GM11168 (cell line): ENCODE results near the gene NOS1.

Experiments
- in situ Hi-C: fragments of 300-500 bp; cut with MboI; formaldehyde crosslinking; loops from one replicate; pipeline ENCODE4 v1.12.0; 2022; ENCODE audit warnings: low sequenced_read_pairs; ENCODE audit not compliant: unreplicated experiment

NOS1 gene

GRCh38 chr12:117334855-117335587, 26.4 kb downstream of the NOS1 start:
- in situ Hi-C loops: no loop called here

- in situ Hi-C loops: no loop called here
Measured at GRCh38 chr12:117334051-117334450, 27.4 kb downstream of the NOS1 start.

- in situ Hi-C loops: no loop called here
Measured at GRCh38 chr12:117333331-117333881, 28.0 kb downstream of the NOS1 start.

DNA sequence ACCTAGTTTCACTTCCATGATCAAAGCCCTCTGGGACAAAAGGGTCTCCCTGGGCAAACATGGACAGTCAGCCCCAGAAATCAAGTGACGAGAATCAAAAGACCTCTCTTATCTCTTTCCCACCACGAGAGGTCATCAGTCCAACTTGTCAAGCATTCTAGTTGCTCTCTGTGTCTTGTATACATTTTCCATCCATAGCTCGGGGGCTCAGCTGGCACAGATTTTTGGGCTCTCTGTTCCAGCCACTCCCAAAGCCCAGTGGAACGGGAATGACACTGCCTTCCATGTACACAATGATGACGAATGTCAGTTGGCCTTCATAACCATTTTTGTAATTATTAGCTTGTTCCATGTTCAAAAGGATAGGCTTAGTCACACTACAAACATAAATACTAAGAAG, 29.7 kb downstream of the NOS1 start:
- in situ Hi-C loops: no loop called here

DNA sequence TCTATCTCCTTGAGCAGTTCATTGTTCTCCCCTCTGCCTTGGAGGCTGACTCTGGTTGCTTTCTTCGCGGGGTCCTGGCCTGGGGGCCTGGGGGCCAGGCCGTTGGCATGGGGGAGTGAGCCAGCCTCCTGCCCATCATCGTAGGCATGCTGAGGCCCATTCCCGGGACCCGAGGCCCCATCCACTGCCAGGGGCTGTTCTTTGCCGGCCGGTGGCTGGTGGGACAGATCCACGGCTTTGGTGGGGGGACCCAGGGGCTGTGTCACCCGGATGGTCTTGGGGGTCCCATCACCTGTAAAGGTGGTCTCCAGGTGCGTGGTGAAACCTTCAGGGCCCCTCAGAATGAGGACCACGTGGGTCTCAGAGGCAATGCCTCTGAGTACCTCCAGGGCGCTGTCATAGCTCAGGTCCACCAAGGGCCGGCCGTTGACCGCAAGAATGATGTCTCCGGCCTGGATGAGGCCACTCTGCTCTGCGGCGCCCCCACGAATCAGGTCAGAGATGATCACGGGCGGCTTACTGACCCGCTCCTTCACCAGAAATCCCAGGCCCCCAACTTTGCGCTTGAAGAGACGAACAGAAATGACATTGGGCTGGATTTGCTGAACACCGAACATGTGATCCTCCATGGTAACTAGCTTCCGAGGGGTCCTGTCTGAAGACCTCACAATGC, 30.8 kb downstream of the NOS1 start:
- in situ Hi-C loops: no loop called here

DNA sequence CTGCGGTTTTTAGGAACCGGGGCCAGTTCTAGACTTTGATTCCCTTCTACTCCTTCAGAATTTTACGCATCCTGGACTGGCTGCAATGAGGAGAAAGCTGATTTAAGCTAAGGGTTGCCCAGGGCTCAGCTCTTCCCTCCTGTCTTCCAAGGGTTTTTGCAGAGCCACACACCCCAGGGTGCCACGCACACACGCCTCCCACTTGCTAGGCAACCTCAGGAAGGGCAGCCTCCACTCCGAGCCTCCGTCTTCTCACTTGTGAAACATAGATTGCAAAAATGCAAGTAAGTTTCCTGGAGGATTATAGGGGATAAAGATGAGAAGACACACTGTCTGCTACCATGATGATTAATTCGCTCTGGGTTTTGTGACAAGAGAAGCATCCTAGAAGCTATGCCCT, 31.7 kb downstream of the NOS1 start:
- in situ Hi-C loops: no loop called here

GRCh38 chr12:117328556-117329100, 32.8 kb downstream of the NOS1 start:
- in situ Hi-C loops: no loop called here

DNA sequence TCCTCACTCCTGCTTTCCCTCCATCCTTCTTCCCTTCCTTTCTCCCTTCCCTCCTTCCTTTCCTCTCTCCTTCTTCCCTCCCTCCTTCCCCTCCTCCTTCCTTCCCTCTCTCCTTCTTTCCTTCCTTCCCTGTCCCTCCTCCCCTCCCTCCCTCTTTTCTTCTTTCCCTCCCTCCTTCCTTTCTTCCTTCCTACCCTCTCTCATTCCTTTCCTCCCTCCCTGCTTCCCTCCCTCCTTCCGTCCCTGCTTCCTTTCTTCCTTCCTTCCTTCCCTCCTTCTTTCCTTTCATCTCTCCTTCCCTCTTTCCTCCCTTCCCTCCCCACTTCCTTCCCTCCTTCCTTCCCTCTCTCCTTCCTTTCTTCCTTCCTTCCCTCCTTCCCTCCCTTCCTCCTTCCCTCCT, 39.0 kb downstream of the NOS1 start:
- in situ Hi-C loops: no loop called here

GRCh38 chr12:117321572-117321971, 39.9 kb downstream of the NOS1 start:
- in situ Hi-C loops: no loop called here

DNA sequence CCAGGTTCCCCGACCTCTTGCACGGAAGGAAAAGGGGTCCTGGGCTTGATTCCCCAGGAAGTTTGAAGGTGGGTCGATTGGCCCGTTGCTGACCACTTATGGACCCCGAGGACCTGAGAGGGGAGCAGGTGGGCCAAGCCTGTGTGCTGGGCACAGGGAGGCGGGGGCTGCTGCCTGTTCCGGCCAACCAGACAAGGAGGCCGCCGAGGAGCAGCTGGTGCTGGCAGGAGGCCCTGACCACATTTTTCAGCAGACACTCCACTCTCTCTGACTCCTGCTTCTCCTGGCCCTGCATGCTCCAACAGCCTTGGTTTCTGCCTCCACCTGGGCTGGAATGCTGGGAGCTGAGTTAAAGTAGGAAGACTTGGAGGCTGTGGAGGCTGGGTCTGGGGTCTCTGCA, 42.8 kb downstream of the NOS1 start:
- in situ Hi-C loops: no loop called here

DNA sequence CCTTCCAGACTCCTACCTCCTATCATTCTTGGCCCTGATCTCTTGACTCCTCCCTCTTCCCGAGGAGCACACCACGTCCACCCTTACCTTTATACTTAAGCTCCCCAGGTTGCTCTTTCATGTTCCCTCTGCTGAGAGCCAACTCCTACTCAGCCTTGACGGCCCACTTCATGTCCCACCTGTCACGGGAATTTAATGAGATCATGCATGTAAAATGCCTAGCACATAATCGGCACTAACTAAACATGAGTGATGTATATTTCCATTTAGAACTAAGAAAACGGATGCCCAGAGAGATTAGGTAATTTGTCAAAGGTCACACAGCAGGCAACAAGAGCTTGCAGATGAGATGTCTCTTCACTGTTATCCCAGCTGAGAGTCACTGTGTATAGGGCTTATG, 45.1 kb downstream of the NOS1 start:
- in situ Hi-C loops: no loop called here

- in situ Hi-C loops: no loop called here
Measured at GRCh38 chr12:117313926-117314325, 47.5 kb downstream of the NOS1 start.

DNA sequence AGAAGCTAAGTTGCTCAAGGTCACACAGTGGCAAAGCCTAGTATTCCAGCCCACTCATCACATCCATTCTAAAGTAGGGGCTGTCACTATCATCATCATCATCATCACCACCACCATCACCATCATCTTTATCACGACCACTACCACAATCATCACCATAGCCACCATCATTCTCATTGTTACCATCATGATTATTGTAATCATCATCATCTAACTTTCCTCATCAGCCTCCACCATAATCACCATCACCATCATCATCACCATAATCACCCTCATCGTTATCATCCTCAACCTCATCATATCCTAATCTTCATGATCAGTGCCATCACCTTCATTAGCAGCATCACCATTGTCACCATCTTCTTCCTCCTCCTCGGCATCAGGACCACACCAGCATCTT, 48.7 kb downstream of the NOS1 start:
- in situ Hi-C loops: no loop called here

GRCh38 chr12:117309276-117309925, 52.0 kb downstream of the NOS1 start:
- in situ Hi-C loops: no loop called here

- in situ Hi-C loops: no loop called here
Measured at GRCh38 chr12:117300174-117300573, 61.3 kb downstream of the NOS1 start.

GRCh38 chr12:117298648-117299225, 62.7 kb downstream of the NOS1 start:
- in situ Hi-C loops: no loop called here

- in situ Hi-C loops: no loop called here
Measured at GRCh38 chr12:117298191-117298590, 63.2 kb downstream of the NOS1 start.

- in situ Hi-C loops: no loop called here
Measured at GRCh38 chr12:117294189-117294603, 67.2 kb downstream of the NOS1 start.

DNA sequence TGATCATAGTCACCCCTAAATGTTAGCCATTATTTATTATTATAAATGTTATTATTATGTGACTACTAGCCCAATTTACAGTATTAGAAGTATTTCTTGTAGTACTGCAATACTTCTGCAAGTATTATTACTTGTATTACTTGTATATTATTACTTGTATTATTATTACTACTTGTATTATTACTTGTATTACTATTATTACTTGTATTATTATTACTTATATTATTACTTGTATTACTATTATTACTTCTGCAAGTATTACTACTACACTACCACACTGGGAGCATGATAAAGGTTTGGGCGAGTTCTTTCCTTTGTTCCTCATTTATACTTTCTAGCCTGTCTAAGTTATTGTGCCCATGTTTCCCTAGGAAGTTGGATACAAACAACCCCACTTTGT, 67.9 kb downstream of the NOS1 start:
- in situ Hi-C loops: no loop called here

GRCh38 chr12:117292688-117293087, 68.7 kb downstream of the NOS1 start:
- in situ Hi-C loops: no loop called here

DNA sequence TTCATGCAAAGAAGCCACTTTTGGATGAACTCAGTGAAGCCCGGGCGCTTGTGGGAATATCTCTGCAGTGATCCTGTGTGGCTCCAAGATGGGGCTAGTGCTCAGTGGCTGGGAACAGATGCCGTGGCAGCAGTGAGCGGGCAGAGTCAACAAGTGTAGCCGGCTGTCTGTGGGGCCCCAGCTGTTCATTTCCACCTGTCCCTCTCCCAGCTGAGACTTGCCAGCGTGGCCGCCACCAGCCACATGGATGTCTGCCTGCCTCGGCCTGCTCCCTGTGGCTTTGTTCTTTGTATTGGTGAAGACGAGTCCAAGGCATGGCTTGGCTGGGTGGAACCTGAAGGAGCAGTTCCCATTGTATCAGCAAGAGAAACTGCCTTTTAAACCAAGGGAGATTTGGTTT, 77.3 kb downstream of the NOS1 start:
- in situ Hi-C loops: no loop called here
